Erythroblast (primary cell): ENCODE results near the gene TRIO.

ENCODE experiments used
- GATA1 ChIP-seq: IDR thresholded peaks from 2 replicates; pipeline ENCODE4 v1.6.1; 2011; ENCODE audit warnings: low read depth, mild to moderate bottlenecking, control low read depth, low read length, moderate library complexity
- POLR2A ChIP-seq: IDR thresholded peaks from 2 replicates; pipeline ENCODE4 v1.6.1; 2011; ENCODE audit warnings: mild to moderate bottlenecking, low read length

DNA sequence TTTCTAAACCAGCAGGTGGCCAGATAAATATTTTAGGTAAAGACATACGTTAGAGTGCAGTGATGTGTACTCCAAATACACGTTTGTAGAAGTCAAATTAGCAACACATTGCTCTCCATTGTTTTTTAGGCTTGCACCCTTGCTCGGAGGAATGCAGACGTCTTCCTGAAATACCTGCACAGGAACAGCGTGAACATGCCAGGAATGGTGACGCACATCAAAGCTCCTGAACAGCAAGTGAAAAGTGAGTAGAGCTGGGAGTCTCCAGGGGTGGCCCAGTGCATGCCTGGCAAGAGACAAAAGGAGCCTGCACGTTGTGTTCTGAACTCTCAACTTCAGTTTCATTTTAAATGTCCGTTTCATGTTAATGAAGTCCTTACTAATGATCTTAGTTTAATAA lies 231.0 kb downstream of the TRIO start:
- no peak for TF ChIP-seq POLR2A
- no peak for TF ChIP-seq GATA1
